ENCODE measurements around the gene ADARB2.

Gene ADARB2

GRCh38 chr10:1170867-1171180, 566.5 kb downstream of the ADARB2 start:
- no peak overlapping the region for H3K4me3 ChIP-seq (ENCODE audit: control insufficient read depth, low read depth, low read length)
- no peak for TF ChIP-seq CTCF (conservative IDR thresholded peaks at IDR 0.05; ENCODE audit: control insufficient read depth, insufficient read depth, low read depth, low read length)
- DNase-seq (ENCODE audit: low read depth), result no peak

GRCh38 chr10:1169981-1170866, 567.1 kb downstream of the ADARB2 start:
- H3K4me3 ChIP-seq (ENCODE audit: control insufficient read depth, low read depth, low read length), result no peak overlapping the region
- TF ChIP-seq CTCF (conservative IDR thresholded peaks at IDR 0.05; ENCODE audit: control insufficient read depth, insufficient read depth, low read depth, low read length), result no peak
- no peak for DNase-seq (ENCODE audit: low read depth)

GRCh38 chr10:1169186-1169885, 568.0 kb downstream of the ADARB2 start:
- TF ChIP-seq CTCF (conservative IDR thresholded peaks at IDR 0.05; ENCODE audit: control insufficient read depth, insufficient read depth, low read depth, low read length), result no peak
- no peak overlapping the region for H3K4me3 ChIP-seq (ENCODE audit: control insufficient read depth, low read depth, low read length)
- DNase-seq (ENCODE audit: low read depth), result no peak

GRCh38 chr10:1168763-1169162, 568.6 kb downstream of the ADARB2 start:
- no peak overlapping the region for H3K4me3 ChIP-seq (ENCODE audit: control insufficient read depth, low read depth, low read length)
- DNase-seq (ENCODE audit: low read depth), result no peak

GRCh38 chr10:1166828-1167275, 570.5 kb downstream of the ADARB2 start:
- DNase-seq (ENCODE audit: low read depth), result no peak
- no peak overlapping the region for H3K4me3 ChIP-seq (ENCODE audit: control insufficient read depth, low read depth, low read length)
- TF ChIP-seq CTCF (conservative IDR thresholded peaks at IDR 0.05; ENCODE audit: control insufficient read depth, insufficient read depth, low read depth, low read length), result no peak

More at GRCh38 chr10:1168763-1169162, 568.6 kb downstream of the ADARB2 start:
- no peak for TF ChIP-seq CTCF (conservative IDR thresholded peaks at IDR 0.05; ENCODE audit: control insufficient read depth, insufficient read depth, low read depth, low read length)

- DNase-seq (ENCODE audit: low read depth), result no peak
- no peak overlapping the region for H3K4me3 ChIP-seq (ENCODE audit: control insufficient read depth, low read depth, low read length)
- no peak for TF ChIP-seq CTCF (conservative IDR thresholded peaks at IDR 0.05; ENCODE audit: control insufficient read depth, insufficient read depth, low read depth, low read length)
Observed at GRCh38 chr10:1166101-1166827, 571.1 kb downstream of the ADARB2 start.

Measured in fibroblast of mammary gland (primary cell).